Measurements from ENCODE around the gene PGAP1.
A peak's percentile ranks its signal among the peaks of the same experiment; 100 is the strongest.
"Not testable (repeated sequence)": the region's sequence is repeated elsewhere in the genome, so short reads cannot be mapped to it uniquely, and the experiment has no call there.

The PGAP1 gene

GRCh38 chr2:196941398-196942078, 15.0 kb upstream of the PGAP1 start:
- DNase-seq, result no peak

DNA sequence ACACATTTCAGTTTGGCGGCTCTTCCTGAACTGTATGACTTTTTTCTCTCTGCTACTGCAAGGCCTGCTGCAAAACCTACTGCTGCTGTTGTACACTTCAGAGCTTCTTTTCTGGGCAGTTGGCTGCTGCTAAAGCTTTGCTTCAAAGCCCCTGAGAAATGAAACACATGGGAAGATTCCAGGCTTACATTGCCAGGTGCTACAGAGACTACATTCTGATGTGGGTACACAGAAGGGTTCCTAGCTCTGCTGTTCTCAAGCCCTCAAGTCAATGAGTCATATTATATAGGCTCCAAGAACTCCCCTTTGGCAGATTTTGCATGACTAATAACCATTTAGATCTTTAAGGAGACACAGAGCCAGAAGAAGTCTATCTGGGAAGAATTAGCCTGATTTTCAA, 12.9 kb upstream of the PGAP1 start:
- no peak for DNase-seq

DNA sequence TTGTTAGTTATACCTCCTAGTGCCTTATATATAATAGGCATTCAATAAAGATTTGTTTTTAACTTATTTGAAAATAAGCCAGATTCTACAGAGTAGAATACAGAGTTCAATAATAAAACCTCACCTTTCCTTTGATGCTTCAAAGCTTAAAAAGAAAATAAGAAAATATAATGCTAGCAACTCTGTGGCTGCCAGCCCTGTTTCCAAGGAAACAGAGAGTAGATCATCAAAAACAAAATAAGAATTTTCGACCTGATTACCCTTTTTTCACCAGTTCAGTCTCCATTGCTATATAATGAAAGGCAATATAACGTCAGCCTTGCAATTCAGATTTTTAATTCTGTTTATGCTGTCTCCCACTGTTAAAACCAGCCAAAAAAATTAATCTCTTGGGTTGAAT, 8.9 kb upstream of the PGAP1 start:
- no peak for DNase-seq

DNA sequence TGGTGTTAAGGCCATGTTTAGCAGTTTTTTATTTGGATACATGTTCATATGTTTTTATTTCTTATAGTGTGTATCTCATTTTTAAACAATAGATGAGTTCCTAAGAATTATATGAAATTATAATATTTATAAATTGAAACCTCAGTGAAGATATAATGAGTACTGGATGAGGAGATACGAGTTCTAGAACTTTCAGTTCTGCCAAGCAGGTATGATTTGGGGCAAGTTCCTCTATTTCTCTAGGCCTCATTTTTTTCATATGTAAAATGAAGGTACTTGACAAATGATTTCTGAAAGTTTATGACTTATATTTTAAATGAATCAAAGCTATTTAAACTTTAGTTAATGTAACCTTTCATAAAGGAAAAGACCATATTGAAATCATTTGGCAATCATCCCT, 8.2 kb upstream of the PGAP1 start:
- no peak for DNase-seq

- no peak for DNase-seq
Observed at GRCh38 chr2:196931555-196931954, 5.0 kb upstream of the PGAP1 start.

DNA sequence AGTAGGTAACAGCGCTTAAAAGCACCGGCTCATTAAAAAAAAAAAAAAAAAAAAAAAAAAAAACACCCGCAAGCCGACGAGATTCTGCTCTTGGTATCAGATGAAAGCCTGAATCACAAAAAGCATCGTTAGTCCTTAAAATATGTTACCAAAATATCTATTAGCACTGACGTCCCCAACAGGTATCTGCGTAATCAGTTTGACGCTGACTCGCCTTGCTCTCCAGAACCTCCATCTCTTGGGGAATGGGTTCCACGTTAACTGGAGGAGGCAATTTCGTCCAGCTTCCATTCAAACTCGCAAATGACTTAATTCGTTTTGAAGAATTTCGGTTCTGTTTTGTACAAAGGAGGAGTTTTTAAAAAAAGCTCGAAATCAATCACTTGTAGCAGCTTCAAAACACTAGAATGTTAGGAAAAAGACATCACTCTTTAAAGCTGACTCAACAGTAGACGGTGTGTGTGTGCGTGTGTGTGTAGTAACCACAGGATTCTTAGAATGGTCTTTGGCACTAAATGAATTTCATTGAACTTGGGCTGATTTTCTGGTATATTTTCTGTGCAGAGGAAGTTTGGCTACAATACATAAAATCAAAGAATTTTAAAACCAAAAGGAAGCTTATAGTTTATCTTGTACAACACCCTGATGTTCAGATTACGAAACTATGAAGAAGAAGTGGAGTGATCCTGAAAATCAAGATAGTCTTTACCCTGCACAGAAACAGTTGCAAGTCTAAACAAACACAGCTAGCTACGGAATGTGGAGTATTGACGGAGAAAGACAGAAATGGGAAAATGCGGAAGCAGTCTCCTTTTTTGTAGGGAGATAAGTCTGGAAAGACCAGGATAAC, 1.1 kb upstream of the PGAP1 start:
- peak; percentile 38 for DNase-seq

DNA sequence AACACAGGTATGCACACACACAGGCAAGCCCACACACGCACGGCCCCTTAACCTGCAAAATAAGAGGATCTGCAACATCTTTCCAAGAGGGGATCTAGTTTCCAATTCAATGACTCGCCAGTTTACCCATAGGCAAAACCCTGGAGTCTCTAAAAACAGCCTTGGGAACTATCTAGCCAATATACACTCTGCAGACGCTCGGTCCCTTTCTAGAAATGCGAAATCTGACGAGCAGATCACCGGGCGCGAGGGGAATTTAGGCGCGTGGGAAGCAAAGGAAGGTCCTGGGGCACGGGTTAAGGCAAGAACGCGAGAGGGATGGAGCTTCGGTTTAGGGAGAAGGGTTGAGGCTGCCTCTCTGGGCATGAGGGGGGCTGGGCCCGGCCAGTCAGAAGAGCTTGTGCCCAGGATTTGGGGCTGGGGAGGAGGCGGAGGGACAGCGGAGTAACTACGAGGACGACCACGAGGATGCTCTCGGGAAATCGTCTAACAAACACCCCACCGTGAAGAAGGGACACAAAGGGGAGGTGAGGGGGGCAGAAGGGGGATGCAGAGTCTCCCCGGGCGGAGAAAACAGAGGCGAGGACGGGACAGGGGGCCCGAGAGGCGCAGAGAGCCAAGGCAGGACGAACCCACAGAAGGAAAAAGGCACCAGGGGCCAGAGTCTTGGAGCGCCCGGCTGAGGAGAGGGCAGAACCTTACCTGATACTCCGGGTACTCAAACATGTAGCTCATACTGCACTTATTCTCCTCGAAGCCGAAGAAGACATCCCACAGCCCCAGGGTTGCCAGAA, 542 bp downstream of the PGAP1 start:
- DNase-seq, result no peak

DNA sequence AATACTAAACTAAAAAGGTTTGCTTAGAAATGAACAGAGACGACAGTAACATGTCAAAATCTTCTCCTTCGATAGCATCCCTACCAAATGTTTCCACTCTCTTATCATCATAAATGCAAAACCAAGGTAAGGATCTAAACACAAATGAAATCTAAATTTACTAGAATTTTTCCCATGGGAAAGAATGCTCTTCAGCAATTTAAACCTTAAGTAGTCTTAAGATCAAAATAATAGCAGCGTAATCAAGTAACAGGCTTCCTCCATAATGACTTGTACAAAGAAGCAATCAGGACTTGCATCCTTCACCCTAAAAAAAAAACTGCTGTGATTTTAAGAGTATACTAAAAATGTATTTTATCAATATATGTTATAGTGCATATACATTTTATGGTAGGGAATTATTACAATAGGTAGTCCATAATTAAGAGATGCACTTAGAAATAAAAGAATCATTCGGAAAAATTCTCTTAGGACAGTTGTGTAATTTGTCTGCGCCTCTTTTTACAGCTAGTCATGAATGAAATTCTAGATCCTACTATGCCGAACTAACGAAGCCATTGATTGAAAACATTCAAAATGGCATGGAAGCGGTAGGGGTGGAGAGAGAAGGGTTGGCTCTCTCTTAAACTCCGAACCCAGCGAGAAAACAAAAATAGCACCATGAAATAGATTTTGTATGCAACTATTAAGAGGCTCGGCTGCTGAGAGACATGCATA, 1.3 kb downstream of the PGAP1 start:
- DNase-seq, result no peak

DNA sequence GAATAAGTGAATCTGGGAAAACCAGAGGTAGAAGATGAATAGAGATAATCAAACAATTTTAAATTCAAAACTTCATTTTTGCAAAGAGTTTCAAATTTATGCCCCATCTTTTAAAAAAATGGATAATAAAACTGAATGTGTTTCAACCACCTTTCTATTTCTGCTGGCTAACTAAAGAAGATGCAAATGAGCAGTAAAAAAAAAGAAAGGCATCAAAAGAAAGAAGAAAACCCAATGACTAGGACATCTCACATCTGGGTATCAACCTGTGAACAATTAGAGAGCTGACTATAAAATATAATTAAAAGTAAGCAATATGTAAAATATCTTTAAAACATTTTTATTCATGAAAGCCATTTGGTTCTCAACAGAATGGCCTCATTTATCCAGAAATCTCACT, 2.5 kb downstream of the PGAP1 start:
- DNase-seq, result no peak

- no peak for DNase-seq
Observed at GRCh38 chr2:196918927-196919326, 7.6 kb downstream of the PGAP1 start.

DNA sequence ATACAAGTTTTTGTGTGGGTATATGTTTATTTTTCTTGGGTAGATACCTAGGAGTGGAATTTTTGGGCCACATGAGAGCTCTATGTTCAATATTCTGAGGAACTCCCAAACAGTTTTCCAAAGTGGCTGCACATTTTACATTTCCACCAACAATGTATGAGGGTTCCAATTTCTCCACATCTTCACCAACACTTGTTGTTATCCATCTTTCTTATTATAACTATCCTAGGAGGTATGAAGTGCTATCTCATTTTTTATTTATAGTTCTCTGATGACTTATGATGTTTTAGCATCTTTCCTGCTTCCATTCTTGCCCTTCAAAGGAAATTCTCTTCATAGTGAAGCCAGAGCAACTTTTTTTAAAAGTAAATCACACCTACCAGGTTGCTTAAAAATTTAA, 8.7 kb downstream of the PGAP1 start:
- no peak for DNase-seq

DNA sequence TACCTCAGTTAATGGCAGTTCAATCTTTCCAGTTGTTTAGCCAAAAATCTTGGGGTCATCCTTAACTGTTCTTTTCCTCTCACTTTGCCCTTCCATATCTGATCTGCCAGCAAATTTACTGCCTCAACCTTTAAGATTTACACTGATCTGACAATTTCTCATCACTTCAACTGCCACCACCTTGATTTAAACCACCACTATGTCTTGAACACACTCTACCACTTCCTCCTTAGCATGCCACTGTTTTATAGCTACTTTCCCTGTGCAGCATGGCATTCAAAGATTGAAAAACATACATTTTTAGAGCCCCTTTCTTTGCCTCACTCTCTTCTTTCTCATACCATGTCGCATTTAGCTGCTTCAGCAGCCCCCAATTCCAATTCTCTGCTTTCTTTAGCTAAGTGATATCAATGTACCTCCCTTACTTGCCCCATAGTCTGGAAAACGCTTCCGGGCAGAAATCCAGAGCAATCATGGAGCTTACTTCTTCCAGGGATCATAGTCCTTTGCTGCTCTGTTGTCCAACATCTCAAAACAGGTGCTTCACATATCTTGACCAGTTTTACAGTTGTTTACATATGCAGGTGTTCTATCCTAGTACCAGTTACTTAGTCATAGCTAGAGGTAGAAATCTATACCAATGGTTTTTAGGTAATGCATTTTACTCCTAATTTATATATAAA, 10.9 kb downstream of the PGAP1 start:
- DNase-seq, result no peak

DNA sequence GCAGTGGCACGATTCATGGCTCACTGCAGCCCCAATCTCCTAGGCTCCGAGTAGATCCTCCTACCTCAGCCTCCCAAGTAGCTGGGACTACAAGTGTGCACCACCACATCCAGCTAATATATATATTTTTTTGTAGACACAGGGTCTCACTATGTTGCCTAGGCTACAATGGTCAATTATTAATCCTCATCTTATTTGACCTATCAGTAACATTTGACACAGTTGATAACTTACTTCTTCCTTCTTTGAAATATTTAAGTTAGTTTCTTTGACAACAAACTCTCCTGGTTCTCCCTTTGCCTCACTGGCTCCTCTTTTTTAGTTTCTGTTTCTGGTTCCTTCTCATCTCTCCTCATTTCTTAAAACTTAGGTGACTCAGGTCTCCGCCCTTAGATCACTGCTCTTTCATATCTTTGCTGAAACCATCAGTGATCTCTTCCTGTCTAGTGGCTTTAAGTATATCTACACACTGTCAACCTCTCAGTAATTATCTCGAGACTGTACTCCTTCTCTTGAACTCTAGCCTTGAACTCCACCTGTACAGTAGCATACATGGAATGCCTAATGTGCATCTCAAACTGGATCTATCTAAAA, 11.5 kb downstream of the PGAP1 start:
- peak; percentile 63 for DNase-seq

- DNase-seq, result no peak
Observed at GRCh38 chr2:196913691-196914090, 12.8 kb downstream of the PGAP1 start.

- not testable (repeated sequence) for DNase-seq
Observed at GRCh38 chr2:196905365-196905764, 21.1 kb downstream of the PGAP1 start.

DNA sequence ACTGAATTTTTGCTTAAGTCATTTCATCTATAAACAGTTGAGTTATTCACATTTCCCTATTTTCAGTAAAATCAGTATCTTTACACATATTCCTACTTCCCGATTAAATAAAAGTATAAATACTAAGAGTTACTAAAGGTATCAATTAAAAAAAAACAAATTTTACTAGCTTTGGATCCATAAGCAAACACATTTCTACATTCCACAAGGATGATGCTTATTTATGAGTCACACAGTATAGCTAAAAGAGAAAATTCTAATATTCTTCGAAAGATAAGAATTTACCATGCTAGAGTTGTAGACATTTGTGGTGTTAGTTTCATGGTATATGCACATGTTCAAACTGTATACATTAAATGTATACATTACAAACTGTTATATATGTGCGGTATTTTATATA, 23.7 kb downstream of the PGAP1 start:
- no peak for DNase-seq

GRCh38 chr2:196900843-196901242, 25.7 kb downstream of the PGAP1 start:
- no peak for DNase-seq

GRCh38 chr2:196899976-196900375, 26.5 kb downstream of the PGAP1 start:
- no peak for DNase-seq

DNA sequence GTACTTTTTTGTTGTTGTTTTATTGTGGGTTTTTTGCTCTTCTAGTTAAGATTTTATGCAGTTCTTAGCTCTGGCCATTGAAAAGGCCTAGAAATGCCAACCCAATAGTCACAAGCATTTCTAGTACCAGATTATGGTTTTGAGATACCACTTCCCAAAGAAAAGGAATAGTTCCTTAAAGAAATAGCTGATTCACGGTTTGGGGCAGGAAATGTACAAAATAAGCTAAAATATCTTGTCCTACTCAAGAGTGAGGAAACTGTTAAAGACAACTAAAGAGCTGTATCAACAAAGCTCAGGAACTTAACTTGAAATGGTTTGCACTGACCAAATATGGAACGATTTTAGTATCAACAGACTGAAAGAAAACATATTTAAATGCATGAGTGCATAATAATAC, 35.4 kb downstream of the PGAP1 start:
- peak; percentile 6 for DNase-seq

GRCh38 chr2:196887431-196887830, 39.1 kb downstream of the PGAP1 start:
- no peak for DNase-seq

GRCh38 chr2:196884368-196884767, 42.1 kb downstream of the PGAP1 start:
- no peak for DNase-seq

DNA sequence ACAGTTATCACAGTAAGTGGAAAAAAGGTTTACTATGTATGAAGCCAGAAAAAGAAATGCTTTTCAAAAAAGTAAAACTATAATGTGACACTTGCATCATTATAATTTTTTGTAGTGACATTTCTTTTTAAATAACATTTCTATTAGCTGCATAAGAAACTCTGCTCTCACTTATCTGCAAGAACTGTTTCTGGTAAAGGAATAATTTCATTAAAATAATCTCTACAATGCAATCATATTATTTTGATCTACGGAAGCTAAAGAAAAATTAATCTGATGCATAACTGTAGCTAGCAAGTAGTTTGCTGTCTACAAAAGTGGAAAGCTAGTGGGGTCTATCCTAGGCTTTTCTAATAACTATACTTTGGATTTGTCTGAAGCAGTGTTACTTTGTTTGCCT, 50.1 kb downstream of the PGAP1 start:
- no peak for DNase-seq

All from MV-4-11 (cell line).